Common myeloid progenitor, CD34-positive (primary cell): ENCODE measurements around the gene FPGS.
"Not testable (repeated sequence)": the region's sequence is repeated elsewhere in the genome, so short reads cannot be mapped to it uniquely, and the experiment has no call there.

ENCODE experiments used
- CTCF ChIA-PET: fragments of 350-600 bp; sonication (Branson Sonifier 250); formaldehyde crosslinking; loops from one replicate; lab custom pipeline; 2021; ENCODE audit warnings: antibody characterized with exemption; lab: Charles Lee
- POLR2A ChIA-PET: fragments of 350-600 bp; sonication (Branson Sonifier 250); formaldehyde crosslinking; loops from one replicate; lab custom pipeline; 2021; ENCODE audit warnings: antibody characterized with exemption; lab: Charles Lee
- DNase-seq, 3 donors: peaks; one replicate each; pipeline versions ENCODE4 v3.0.0 to v3.0.0-alpha.2; 2013
- H3K27ac ChIP-seq, 2 experiments: 1 replicate in 1 of 2; 2 replicates in 1 of 2; pipeline ENCODE4 v1.7.0; 2013; ENCODE audit warnings: inconsistent platforms in 2 of 2, low read length in 2 of 2, mild to moderate bottlenecking in 2 of 2, low read depth in 1 of 2, moderate library complexity in 1 of 2; ENCODE audit not compliant: severe bottlenecking in 2 of 2, insufficient read depth in 1 of 2, poor library complexity in 1 of 2
- H3K27me3 ChIP-seq, 5 experiments: replicated peaks in 2 of 5; 1 replicate in 3 of 5; 2 replicates in 2 of 5; pipeline versions ENCODE4 v1.6.1 to v1.7.0; 2013; ENCODE audit warnings: low read length in 4 of 5, mild to moderate bottlenecking in 2 of 5, moderate library complexity in 2 of 5, inconsistent platforms in 1 of 5; ENCODE audit not compliant: insufficient read depth in 5 of 5, control insufficient read depth in 4 of 5
- H3K36me3 ChIP-seq, 4 experiments: 1 replicate in 2 of 4; 2 replicates in 2 of 4; pipeline versions ENCODE4 v1.6.1 to v1.7.0; 2013; ENCODE audit warnings: low read length in 3 of 4, control low read depth in 1 of 4, mild to moderate bottlenecking in 1 of 4; ENCODE audit not compliant: control insufficient read depth in 4 of 4, insufficient read depth in 4 of 4
- H3K4me1 ChIP-seq, 4 experiments: 1 replicate in 3 of 4; 2 replicates in 1 of 4; pipeline versions ENCODE4 v1.6.1 to v1.7.1; 2013; ENCODE audit warnings: low read length in 3 of 4, mild to moderate bottlenecking in 3 of 4, control low read depth in 1 of 4, inconsistent platforms in 1 of 4, moderate library complexity in 1 of 4; ENCODE audit not compliant: control insufficient read depth in 4 of 4, insufficient read depth in 4 of 4; ENCODE audit errors: control extremely low read depth in 1 of 4
- H3K4me3 ChIP-seq, 7 experiments: 1 replicate in 4 of 7; 2 replicates in 3 of 7; pipeline versions ENCODE4 v1.5.1 to v1.7.0; 2013; ENCODE audit warnings: mild to moderate bottlenecking in 7 of 7, low read length in 6 of 7, moderate library complexity in 6 of 7, inconsistent platforms in 2 of 7, low read depth in 2 of 7, control low read depth in 1 of 7; ENCODE audit not compliant: insufficient read depth in 4 of 7, control insufficient read depth in 1 of 7; ENCODE audit errors: extremely low read depth in 1 of 7
- H3K9me3 ChIP-seq, 5 experiments: 1 replicate in 4 of 5; 2 replicates in 1 of 5; pipeline versions ENCODE4 v1.6.1 to v1.7.1; 2013; ENCODE audit warnings: low read length in 4 of 5, mild to moderate bottlenecking in 2 of 5, inconsistent platforms in 1 of 5, low read depth in 1 of 5, moderate library complexity in 1 of 5; ENCODE audit not compliant: control insufficient read depth in 4 of 5, insufficient read depth in 2 of 5; ENCODE audit errors: control extremely low read depth in 1 of 5
- WGBS: methylation state at CpG from one replicate; pipeline ENCODE4 v1.1.5; 2013; ENCODE audit not compliant: insufficient coverage; 5-methylcytosine and 5-hydroxymethylcytosine counted together

The FPGS gene

GRCh38 chr9:127838375-127839078 lies 35.8 kb downstream of the FPGS start:
- DNase-seq: no peak
- WGBS: 24% methylated on average over 15 of the region's 18 CpGs
- H3K27me3 ChIP-seq: no peaks in the 10 kb centered on the region
- POLR2A ChIA-PET: interaction anchor here (1.5 kb wide), 1 partner anchor 8 kb away, joined by 3 read pairs; no protein-coding TSS in a partner anchor
- peak overlapping the region in 1 of 2 experiments; percentile 33 for H3K27ac ChIP-seq
- H3K36me3 ChIP-seq: peaks cover 0 to 40% (median 17%) of the 10 kb centered on the region in 4 experiments
- peaks cover 0 to 53% (median 48%) of the 10 kb centered on the region in 4 experiments for H3K4me1 ChIP-seq
- H3K9me3 ChIP-seq: no peaks in the 10 kb centered on the region
- CTCF ChIA-PET: interaction anchor here (1.2 to 9.6 kb wide), 5 partner anchors 16 to 60 kb away, joined by 3 to 62 read pairs (median 21); partner anchors contain the start of genes ENG and ST6GALNAC6
- H3K4me3 ChIP-seq: peak overlapping the region in 2 of 7 experiments; percentile 9 to 10

GRCh38 chr9:127841087-127841835 lies 38.6 kb downstream of the FPGS start:
- Histone ChIP-seq H3K9me3 (no peaks in the 10 kb centered on the region), H3K27me3 (no peaks in the 10 kb centered on the region), H3K4me3 (no peak overlapping the region), H3K27ac (no peak overlapping the region), H3K36me3 (peaks cover 0 to 50% (median 20%) of the 10 kb centered on the region in 4 experiments), H3K4me1 (peaks cover 0 to 33% (median 31%) of the 10 kb centered on the region in 4 experiments)
- ChIA-PET POLR2A (no interaction called here), CTCF (interaction anchor here (1.3 to 9.6 kb wide), 5 partner anchors 13 to 36 kb away, joined by 3 to 62 read pairs (median 5); partner anchors contain the start of gene ENG)
- WGBS: 94% methylated on average over 13 of the region's 15 CpGs
- peak in 1 of 3 donors; percentile 49 for DNase-seq

DNA sequence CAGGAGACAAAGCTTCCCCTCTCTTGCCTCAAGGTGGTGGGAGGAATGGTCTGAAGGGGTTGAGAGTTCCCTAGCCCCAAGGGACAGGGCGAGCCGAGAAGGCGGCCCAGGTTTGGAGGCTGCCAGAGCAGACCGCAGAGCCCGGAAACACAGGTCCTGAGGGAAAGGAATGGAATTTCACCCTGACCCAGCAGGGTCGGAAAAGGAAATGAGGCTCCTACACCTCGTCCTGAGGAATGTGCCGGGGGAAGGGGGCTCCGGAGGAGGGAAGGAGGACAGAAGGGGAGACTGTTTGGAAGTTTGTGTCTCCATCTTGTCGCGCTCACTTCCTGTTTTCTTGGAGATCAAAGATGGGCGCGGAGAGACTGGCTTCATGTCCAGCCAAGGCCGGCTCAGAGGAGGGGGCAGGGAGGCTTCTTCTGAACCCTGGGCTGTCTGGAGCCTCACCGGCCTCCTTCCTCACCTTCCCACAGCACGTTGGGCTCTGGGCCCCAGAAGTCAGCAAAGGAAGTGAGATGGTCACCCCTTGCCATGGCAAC lies 42.2 kb downstream of the FPGS start:
- POLR2A ChIA-PET: interaction anchor here (0.6 kb wide), 1 partner anchor 11 kb away, joined by 4 read pairs; no protein-coding TSS in a partner anchor
- Histone ChIP-seq H3K27me3 (no peaks in the 10 kb centered on the region), H3K36me3 (peaks cover 3 to 60% (median 29%) of the 10 kb centered on the region in 4 experiments), H3K4me1 (peaks cover 0 to 3% (median 0%) of the 10 kb centered on the region in 4 experiments), H3K27ac (no peak overlapping the region), H3K9me3 (peaks cover 0 to 14% (median 10%) of the 10 kb centered on the region in 5 experiments), H3K4me3 (no peak overlapping the region)
- no peak for DNase-seq
- CTCF ChIA-PET: interaction anchor here (1.0 to 9.6 kb wide), 7 partner anchors 9 to 40 kb away, joined by 3 to 62 read pairs (median 4); partner anchors contain the start of gene ENG
- WGBS: 97% methylated on average over 11 of the region's 16 CpGs

GRCh38 chr9:127845619-127846018 lies 42.9 kb downstream of the FPGS start:
- POLR2A ChIA-PET: not testable (repeated sequence)
- 93% methylated on average over 3 of the region's 4 CpGs for WGBS

GRCh38 chr9:127846443-127847177 lies 43.9 kb downstream of the FPGS start:
- Histone ChIP-seq H3K4me3 (no peak overlapping the region), H3K27ac (peak overlapping the region in 1 of 2 experiments; percentile 12), H3K36me3 (peaks cover 5 to 54% (median 30%) of the 10 kb centered on the region in 4 experiments), H3K9me3 (peaks cover 0 to 21% (median 17%) of the 10 kb centered on the region in 5 experiments), H3K4me1 (peaks cover 0 to 3% (median under 1%) of the 10 kb centered on the region in 4 experiments), H3K27me3 (no peaks in the 10 kb centered on the region)
- 76% methylated on average over 11 of the region's 18 CpGs for WGBS
- ChIA-PET CTCF (interaction anchor here (0.6 to 1.7 kb wide), 5 partner anchors 14 to 36 kb away, joined by 3 to 5 read pairs (median 4); no protein-coding TSS in a partner anchor), POLR2A (interaction anchor here (1.2 to 1.3 kb wide), 2 partner anchors 9 to 10 kb away, joined by 3 read pairs; no protein-coding TSS in a partner anchor)
- no peak for DNase-seq

More at GRCh38 chr9:127845619-127846018, 42.9 kb downstream of the FPGS start:
- CTCF ChIA-PET: interaction anchor here (1.0 to 1.7 kb wide), 4 partner anchors 10 to 39 kb away, joined by 3 to 5 read pairs (median 4); no protein-coding TSS in a partner anchor
- H3K27ac ChIP-seq, DNase-seq, H3K27me3 ChIP-seq, H3K4me3 ChIP-seq, H3K4me1 ChIP-seq: not testable (repeated sequence)
- peaks cover 3 to 61% (median 33%) of the 10 kb centered on the region in 4 experiments for H3K36me3 ChIP-seq
- peaks cover 0 to 21% (median 16%) of the 10 kb centered on the region in 5 experiments for H3K9me3 ChIP-seq

DNA sequence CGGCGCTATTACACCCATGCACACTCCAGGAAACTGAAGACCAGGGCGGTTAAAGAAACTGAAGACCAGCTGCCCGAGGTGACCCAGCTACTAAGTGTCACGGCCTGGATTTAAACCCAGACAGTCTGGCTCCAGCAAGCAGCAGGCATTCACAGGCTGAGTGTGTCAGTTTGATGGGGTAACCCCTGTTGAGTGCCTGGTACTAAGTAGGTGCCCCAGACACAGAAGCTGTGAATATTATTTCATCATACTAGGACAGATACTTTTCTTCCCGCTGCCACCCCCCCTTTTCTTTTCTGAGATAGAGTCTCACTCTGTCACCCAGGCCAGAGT lies 44.5 kb downstream of the FPGS start:
- no peaks in the 10 kb centered on the region for H3K27me3 ChIP-seq
- H3K4me3 ChIP-seq: no peak overlapping the region
- ChIA-PET POLR2A (interaction anchor here (1.2 to 1.3 kb wide), 2 partner anchors 9 to 11 kb away, joined by 3 read pairs; no protein-coding TSS in a partner anchor), CTCF (interaction anchor here (0.6 to 1.3 kb wide), 4 partner anchors 13 to 35 kb away, joined by 3 to 4 read pairs (median 4); no protein-coding TSS in a partner anchor)
- WGBS: 91% methylated on average over 6 of the region's 6 CpGs
- peaks cover 5 to 52% (median 28%) of the 10 kb centered on the region in 4 experiments for H3K36me3 ChIP-seq
- peaks cover 0 to 21% (median 17%) of the 10 kb centered on the region in 5 experiments for H3K9me3 ChIP-seq
- peaks cover 0 to 9% (median 5%) of the 10 kb centered on the region in 4 experiments for H3K4me1 ChIP-seq
- peak overlapping the region in 1 of 2 experiments; percentile 12 for H3K27ac ChIP-seq
- DNase-seq: no peak
